ENCODE data around the gene DTX4. TPM values are rescaled to one million over a fixed set of nuclear protein-coding genes. Genes with fewer than 3 reads are reported as not detected.

DTX4 gene
- polyA plus RNA-seq, 1 donor from 2014 or later, result 31.4 TPM

GRCh38 chr11:59254286-59254685, 82.4 kb downstream of the DTX4 start:
- no peaks in the 10 kb centered on the region for H4K20me1 ChIP-seq (ENCODE audit: insufficient read depth)
- TF ChIP-seq MXI1 (conservative IDR thresholded peaks at IDR 0.05; ENCODE audit: poor library complexity, severe bottlenecking) (no peak), POLR2AphosphoS5 (IDR thresholded peaks at IDR 0.05) (no peak), TAF1 (IDR thresholded peaks at IDR 0.05; ENCODE audit: low read depth) (no peak), EP300 (conservative IDR thresholded peaks at IDR 0.05; ENCODE audit: poor library complexity, severe bottlenecking) (no peak), SMC3 (conservative IDR thresholded peaks at IDR 0.05; ENCODE audit: poor library complexity) (no peak), CTCF (IDR thresholded peaks at IDR 0.05; ENCODE audit: poor library complexity, severe bottlenecking) (no peak), EZH2 (IDR thresholded peaks at IDR 0.05; ENCODE audit: borderline replicate concordance, insufficient read depth, low read length, poor library complexity, severe bottlenecking) (no peak), RAD21 (conservative IDR thresholded peaks at IDR 0.05) (no peak)
- TF ChIP-seq, protein P1, sequence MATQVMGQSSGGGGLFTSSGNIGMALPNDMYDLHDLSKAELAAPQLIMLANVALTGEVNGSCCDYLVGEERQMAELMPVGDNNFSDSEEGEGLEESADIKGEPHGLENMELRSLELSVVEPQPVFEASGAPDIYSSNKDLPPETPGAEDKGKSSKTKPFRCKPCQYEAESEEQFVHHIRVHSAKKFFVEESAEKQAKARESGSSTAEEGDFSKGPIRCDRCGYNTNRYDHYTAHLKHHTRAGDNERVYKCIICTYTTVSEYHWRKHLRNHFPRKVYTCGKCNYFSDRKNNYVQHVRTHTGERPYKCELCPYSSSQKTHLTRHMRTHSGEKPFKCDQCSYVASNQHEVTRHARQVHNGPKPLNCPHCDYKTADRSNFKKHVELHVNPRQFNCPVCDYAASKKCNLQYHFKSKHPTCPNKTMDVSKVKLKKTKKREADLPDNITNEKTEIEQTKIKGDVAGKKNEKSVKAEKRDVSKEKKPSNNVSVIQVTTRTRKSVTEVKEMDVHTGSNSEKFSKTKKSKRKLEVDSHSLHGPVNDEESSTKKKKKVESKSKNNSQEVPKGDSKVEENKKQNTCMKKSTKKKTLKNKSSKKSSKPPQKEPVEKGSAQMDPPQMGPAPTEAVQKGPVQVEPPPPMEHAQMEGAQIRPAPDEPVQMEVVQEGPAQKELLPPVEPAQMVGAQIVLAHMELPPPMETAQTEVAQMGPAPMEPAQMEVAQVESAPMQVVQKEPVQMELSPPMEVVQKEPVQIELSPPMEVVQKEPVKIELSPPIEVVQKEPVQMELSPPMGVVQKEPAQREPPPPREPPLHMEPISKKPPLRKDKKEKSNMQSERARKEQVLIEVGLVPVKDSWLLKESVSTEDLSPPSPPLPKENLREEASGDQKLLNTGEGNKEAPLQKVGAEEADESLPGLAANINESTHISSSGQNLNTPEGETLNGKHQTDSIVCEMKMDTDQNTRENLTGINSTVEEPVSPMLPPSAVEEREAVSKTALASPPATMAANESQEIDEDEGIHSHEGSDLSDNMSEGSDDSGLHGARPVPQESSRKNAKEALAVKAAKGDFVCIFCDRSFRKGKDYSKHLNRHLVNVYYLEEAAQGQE (IDR thresholded peaks at IDR 0.05; ENCODE audit: borderline replicate concordance), result no peak
- no peaks in the 10 kb centered on the region for H3K79me2 ChIP-seq (replicated peaks; ENCODE audit: insufficient read depth, low read length)
- H3K9me3 ChIP-seq (ENCODE audit: low read length), result no peaks in the 10 kb centered on the region
- no peak overlapping the region for H3K9ac ChIP-seq (ENCODE audit: low read length)
- no peak overlapping the region for H3K4me2 ChIP-seq (ENCODE audit: low read length)
- H3K27ac ChIP-seq (ENCODE audit: low read length), result no peak overlapping the region
- no peaks in the 10 kb centered on the region for H3K27me3 ChIP-seq (ENCODE audit: insufficient read depth, low read depth, low read length)
- no peaks in the 10 kb centered on the region for H3F3A ChIP-seq (ENCODE audit: insufficient read depth, low read length, poor library complexity, severe bottlenecking)
- no peaks in the 10 kb centered on the region for H3K36me3 ChIP-seq (ENCODE audit: insufficient read depth, low read length)
- H3K4me3 ChIP-seq (ENCODE audit: low read length), result no peak overlapping the region
- H2AFZ ChIP-seq (ENCODE audit: low read depth, low read length), result no peak overlapping the region
- no peaks in the 10 kb centered on the region for H3K9me2 ChIP-seq (ENCODE audit: insufficient read depth, low read length)

- Histone ChIP-seq H3K27ac (ENCODE audit: low read length) (no peak overlapping the region), H3K36me3 (ENCODE audit: insufficient read depth, low read length) (no peaks in the 10 kb centered on the region), H2AFZ (ENCODE audit: low read depth, low read length) (no peak overlapping the region), H3K4me2 (ENCODE audit: low read length) (no peak overlapping the region), H3K4me3 (ENCODE audit: low read length) (no peak overlapping the region), H4K20me1 (ENCODE audit: insufficient read depth) (no peaks in the 10 kb centered on the region), H3F3A (ENCODE audit: insufficient read depth, low read length, poor library complexity, severe bottlenecking) (no peaks in the 10 kb centered on the region), H3K9ac (ENCODE audit: low read length) (no peak overlapping the region), H3K9me2 (ENCODE audit: insufficient read depth, low read length) (no peaks in the 10 kb centered on the region), H3K79me2 (replicated peaks; ENCODE audit: insufficient read depth, low read length) (no peaks in the 10 kb centered on the region), H3K9me3 (ENCODE audit: low read length) (no peaks in the 10 kb centered on the region), H3K27me3 (ENCODE audit: insufficient read depth, low read depth, low read length) (no peaks in the 10 kb centered on the region)
- no peak for TF ChIP-seq POLR2AphosphoS5 (IDR thresholded peaks at IDR 0.05)
- no peak for TF ChIP-seq TAF1 (IDR thresholded peaks at IDR 0.05; ENCODE audit: low read depth)
- no peak for TF ChIP-seq RAD21 (conservative IDR thresholded peaks at IDR 0.05)
- TF ChIP-seq SMC3 (conservative IDR thresholded peaks at IDR 0.05; ENCODE audit: poor library complexity), result no peak
These were observed 83.3 kb downstream of the DTX4 start for GRCh38 chr11:59255281-59255680.

Small RNA genes lying within 50 kb of the gene (small RNA-seq; reads per million reads assigned to genes)
- 0 reads per million in 3 experiments for gene RN7SL42P

Other genes with a start within 250 kb of the DTX4 start
- 0.64 and 0.84 TPM in 2 replicates for gene GLYATL1, start 232.6 kb upstream of the DTX4 start, polyA plus RNA-seq
- not detected in 2 replicates for gene GLYATL1B, start 85.8 kb upstream of the DTX4 start, polyA plus RNA-seq
- 0.58 and 1.2 TPM in 2 replicates for gene FAM111B, start 64.9 kb upstream of the DTX4 start, polyA plus RNA-seq
- gene FAM111A, start 29.3 kb upstream of the DTX4 start, polyA plus RNA-seq, result 0.88 and 3.2 TPM in 2 replicates
- 0.21 TPM in 1 of 2 replicates, not detected in the other for gene MPEG1, start 40.8 kb downstream of the DTX4 start, polyA plus RNA-seq
- not detected in 2 replicates for gene OR5AN1, start 186.8 kb downstream of the DTX4 start, polyA plus RNA-seq